Type B pancreatic cell (in vitro differentiated cells): ENCODE data around the gene ENPP6. TPM values are rescaled to one million over a fixed set of nuclear protein-coding genes. Genes with fewer than 3 reads are reported as not detected.

ENCODE experiments used
- DNase-seq: peaks from one replicate; pipeline ENCODE4 v3.0.0; 2021; ENCODE audit warnings: mixed read lengths; ENCODE audit not compliant: unreplicated experiment; ENCODE audit errors: extremely low spot score
- H3K27ac Mint-ChIP-seq: 2 replicates; pipeline ENCODE4 v1.8.0; 2021; ENCODE audit warnings: mild to moderate bottlenecking, mixed read lengths
- H3K27me3 Mint-ChIP-seq: 2 replicates; pipeline ENCODE4 v1.8.0; 2021; ENCODE audit warnings: mixed read lengths
- H3K36me3 Mint-ChIP-seq: 2 replicates; pipeline ENCODE4 v1.8.0; 2021; ENCODE audit warnings: mixed read lengths
- H3K4me1 Mint-ChIP-seq: one replicate; pipeline ENCODE4 v1.8.0; 2021; ENCODE audit warnings: mixed read lengths; ENCODE audit not compliant: unreplicated experiment
- H3K4me3 Mint-ChIP-seq: 2 replicates; pipeline ENCODE4 v1.8.0; 2021; ENCODE audit warnings: mild to moderate bottlenecking, mixed read lengths
- H3K9me3 Mint-ChIP-seq: 2 replicates; pipeline ENCODE4 v1.8.0; 2021; ENCODE audit warnings: mixed read lengths
- total RNA-seq: library from RNA; stranded (reverse); gene quantifications from 2 replicates; pipeline ENCODE4 v1.2.1, GENCODE V29; 2021; ENCODE audit warnings: low replicate concordance
- TF ChIP-seq, protein P1 (sequence below): fragments of 200-600 bp; sonication (generic); conservative IDR thresholded peaks from 2 replicates; pipeline ENCODE4 v1.5.0; 2021; ENCODE audit warnings: antibody characterized with exemption, mild to moderate bottlenecking

Gene ENPP6
- total RNA-seq, 1 donor from 2014 or later = 0.51 TPM

DNA sequence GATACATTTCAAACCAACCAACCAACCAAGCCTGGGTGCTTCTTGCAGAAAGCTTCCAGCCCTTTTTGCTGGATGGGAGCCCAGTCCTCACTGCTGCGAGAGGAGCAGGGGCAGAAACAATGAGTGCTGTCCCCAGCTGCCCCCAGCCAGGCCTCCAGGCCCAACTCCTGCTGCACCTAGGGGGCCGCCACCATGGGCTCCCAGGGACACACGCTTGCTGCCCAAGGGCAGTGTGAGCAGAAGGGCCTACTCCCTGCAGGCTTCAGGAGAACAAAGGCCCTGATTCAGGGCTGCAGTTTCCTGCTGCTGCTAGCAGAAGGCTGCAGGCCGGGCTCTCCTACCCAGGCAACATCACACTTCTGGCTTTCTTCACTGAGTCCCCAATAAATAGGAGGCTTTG, 37.7 kb upstream of the ENPP6 start:
- DNase-seq = no peak
- no peaks in the 10 kb centered on the region for H3K36me3 Mint-ChIP-seq
- H3K4me1 Mint-ChIP-seq = no peaks in the 10 kb centered on the region
- peaks cover 12% of the 10 kb centered on the region for H3K9me3 Mint-ChIP-seq
- H3K27ac Mint-ChIP-seq = no peak overlapping the region
- TF ChIP-seq, protein P1, sequence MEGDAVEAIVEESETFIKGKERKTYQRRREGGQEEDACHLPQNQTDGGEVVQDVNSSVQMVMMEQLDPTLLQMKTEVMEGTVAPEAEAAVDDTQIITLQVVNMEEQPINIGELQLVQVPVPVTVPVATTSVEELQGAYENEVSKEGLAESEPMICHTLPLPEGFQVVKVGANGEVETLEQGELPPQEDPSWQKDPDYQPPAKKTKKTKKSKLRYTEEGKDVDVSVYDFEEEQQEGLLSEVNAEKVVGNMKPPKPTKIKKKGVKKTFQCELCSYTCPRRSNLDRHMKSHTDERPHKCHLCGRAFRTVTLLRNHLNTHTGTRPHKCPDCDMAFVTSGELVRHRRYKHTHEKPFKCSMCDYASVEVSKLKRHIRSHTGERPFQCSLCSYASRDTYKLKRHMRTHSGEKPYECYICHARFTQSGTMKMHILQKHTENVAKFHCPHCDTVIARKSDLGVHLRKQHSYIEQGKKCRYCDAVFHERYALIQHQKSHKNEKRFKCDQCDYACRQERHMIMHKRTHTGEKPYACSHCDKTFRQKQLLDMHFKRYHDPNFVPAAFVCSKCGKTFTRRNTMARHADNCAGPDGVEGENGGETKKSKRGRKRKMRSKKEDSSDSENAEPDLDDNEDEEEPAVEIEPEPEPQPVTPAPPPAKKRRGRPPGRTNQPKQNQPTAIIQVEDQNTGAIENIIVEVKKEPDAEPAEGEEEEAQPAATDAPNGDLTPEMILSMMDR = no peak
- no peak overlapping the region for H3K4me3 Mint-ChIP-seq
- H3K27me3 Mint-ChIP-seq = no peaks in the 10 kb centered on the region

DNA sequence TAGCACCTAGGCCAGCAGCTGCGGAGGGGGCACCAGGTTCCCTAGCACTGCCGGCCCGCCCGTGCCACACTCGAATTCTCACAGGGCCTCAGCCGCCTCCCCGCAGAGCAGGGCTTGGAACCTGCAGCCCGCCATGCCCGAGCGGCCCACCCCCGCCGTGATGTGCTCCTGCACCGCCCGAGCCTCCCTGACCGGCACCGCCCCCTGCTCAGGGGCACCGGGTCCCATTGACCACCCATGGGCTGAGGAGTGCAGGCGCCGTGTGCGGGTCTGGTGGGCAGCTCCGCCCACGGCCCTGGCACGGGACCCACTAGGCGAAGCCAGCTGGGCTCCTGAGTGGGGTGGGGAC, 35.4 kb upstream of the ENPP6 start:
- H3K4me1 Mint-ChIP-seq = no peaks in the 10 kb centered on the region
- peaks cover 12% of the 10 kb centered on the region for H3K9me3 Mint-ChIP-seq
- DNase-seq = no peak
- no peaks in the 10 kb centered on the region for H3K36me3 Mint-ChIP-seq
- TF ChIP-seq, protein P1 = no peak
- H3K27me3 Mint-ChIP-seq = no peaks in the 10 kb centered on the region
- no peak overlapping the region for H3K4me3 Mint-ChIP-seq
- H3K27ac Mint-ChIP-seq = no peak overlapping the region

DNA sequence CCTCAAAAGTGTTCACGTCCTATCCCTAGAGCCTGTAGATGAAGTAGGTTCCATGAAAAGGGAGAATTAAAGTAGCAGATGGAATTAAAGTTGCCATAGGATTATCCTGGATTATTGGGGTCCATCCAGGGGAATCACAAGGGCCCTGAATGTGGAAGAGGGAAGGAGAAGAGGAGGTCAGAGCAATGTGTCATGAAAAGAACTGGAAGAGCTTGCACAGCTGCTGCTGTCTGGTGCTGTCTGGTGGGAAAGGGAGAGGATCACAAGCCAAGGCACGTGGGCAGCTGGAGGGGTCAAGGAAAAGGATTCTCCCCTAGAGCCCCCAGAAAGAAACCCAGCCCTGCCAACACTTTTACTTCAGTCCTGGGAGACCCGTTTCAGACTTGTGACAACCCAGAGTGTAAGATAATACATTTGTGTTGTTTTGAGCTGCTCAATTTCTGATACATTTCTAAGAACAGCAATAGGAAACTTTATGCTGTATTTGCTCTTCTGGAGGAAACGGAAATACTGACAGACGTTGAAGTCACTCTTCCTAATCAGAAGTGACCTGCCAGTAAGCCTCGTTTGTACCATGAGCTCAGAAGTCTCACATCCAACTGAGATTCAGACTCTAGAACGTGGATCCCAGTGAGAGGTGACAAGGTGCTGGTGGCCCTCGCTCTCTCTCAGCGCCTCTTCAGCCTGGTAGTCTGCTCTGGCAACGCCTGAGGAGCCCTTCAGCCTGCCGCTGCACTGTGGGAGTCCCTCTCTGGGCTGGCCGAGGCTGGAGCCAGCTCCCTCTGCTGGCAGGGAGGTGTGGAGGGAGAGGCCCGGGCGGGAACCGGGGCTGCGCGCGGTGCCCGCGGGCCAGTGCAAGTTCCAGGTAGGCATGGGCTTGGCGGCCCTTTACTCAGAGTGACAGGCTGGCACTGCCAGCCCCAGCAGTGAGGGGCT, 34.7 kb upstream of the ENPP6 start:
- no peak overlapping the region for H3K27ac Mint-ChIP-seq
- H3K4me3 Mint-ChIP-seq = no peak overlapping the region
- H3K36me3 Mint-ChIP-seq = no peaks in the 10 kb centered on the region
- DNase-seq = no peak
- TF ChIP-seq, protein P1 = no peak
- peaks cover 12% of the 10 kb centered on the region for H3K9me3 Mint-ChIP-seq
- H3K27me3 Mint-ChIP-seq = no peaks in the 10 kb centered on the region
- no peaks in the 10 kb centered on the region for H3K4me1 Mint-ChIP-seq

DNA sequence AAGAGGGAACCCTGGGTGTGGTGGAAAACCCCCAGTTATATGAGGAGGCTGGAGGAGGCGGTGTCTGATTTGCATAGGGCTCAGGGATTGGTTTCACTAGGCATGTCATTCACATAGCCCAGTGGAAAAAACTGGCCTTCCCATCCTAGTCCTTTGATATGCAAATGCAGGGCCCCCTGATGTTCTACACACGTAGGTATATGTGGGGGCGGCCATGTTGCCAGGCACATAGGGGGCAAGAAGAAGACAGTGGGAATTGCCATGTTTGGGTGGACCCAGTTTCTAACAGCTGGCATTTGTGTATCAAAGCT, 34.0 kb upstream of the ENPP6 start:
- Mint-ChIP-seq H3K27me3 (no peaks in the 10 kb centered on the region), H3K4me3 (no peak overlapping the region), H3K4me1 (no peaks in the 10 kb centered on the region), H3K27ac (no peak overlapping the region), H3K9me3 (peaks cover 12% of the 10 kb centered on the region), H3K36me3 (no peaks in the 10 kb centered on the region)
- TF ChIP-seq, protein P1 = no peak
- DNase-seq = no peak

DNA sequence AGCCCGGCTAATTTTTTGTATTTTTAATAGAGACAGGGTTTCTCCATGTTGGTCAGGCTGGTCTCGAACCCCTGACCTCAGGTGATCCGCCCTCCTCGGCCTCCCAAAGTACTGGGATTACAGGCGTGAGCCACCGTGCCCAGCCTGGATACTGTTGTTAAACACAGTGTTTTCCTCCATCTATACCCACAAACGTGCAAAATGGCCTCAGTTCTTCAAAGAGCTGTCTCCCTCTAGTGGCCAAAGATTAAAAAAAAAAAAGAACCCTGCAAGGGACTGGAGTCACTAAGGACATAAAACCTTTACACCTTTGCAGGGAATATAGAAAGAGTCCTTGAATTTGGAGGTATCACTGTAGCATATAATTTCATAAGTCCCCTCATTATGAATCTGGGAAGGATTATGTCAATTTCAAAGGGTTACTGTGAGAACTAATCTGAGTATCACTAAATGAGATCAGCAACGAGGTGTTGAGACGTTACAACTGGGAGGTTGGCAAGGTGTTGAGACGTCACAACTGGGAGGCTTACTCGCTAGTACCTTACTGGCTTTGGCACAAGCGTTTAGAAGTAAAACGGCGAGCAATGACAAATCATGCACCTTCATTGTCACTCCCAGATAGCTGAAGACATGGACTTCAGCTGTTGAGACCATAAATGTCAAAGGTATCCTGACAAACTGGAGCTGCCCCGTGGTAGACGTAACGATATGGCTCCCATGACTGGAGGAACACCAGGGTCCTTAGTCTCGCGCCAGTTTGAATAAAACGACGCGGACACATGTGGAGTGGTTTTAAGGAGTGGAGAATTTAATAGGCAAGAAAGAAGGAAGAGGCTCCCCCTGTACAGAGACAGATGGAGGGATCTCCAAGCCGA, 33.4 kb upstream of the ENPP6 start:
- TF ChIP-seq, protein P1 = peak; percentile 81
- H3K9me3 Mint-ChIP-seq = peaks cover 12% of the 10 kb centered on the region
- H3K4me3 Mint-ChIP-seq = no peak overlapping the region
- DNase-seq = no peak
- no peaks in the 10 kb centered on the region for H3K36me3 Mint-ChIP-seq
- H3K27me3 Mint-ChIP-seq = no peaks in the 10 kb centered on the region
- no peak overlapping the region for H3K27ac Mint-ChIP-seq
- H3K4me1 Mint-ChIP-seq = no peaks in the 10 kb centered on the region
